SU-DHL-6 (cell line): ENCODE measurements around the gene PCYT2.

Source experiments
- CTCF ChIP-seq: fragments of 200-600 bp; sonication (generic); IDR thresholded peaks from one replicate; pipeline ENCODE4 v1.5.1; 2017; ENCODE audit warnings: antibody characterized with exemption, mild to moderate bottlenecking, low read length, moderate library complexity; ENCODE audit not compliant: insufficient read depth, poor library complexity, severe bottlenecking
- EZH2phosphoT487 ChIP-seq: fragments of 200-600 bp; sonication (generic), shearing (Covaris generic); conservative IDR thresholded peaks from 2 replicates; pipeline ENCODE4 v1.6.1; 2018; ENCODE audit warnings: mild to moderate bottlenecking, antibody characterized with exemption, low read length, moderate library complexity, mixed read lengths

GRCh38 chr17:81916234-81917001 lies 5.2 kb upstream of the PCYT2 start:
- TF ChIP-seq CTCF: no peak
- no peak for TF ChIP-seq EZH2phosphoT487
